Loucy (cell line): ENCODE results near the gene TPM4.

Experiments used
- H2AFZ ChIP-seq: fragments of 200-600 bp; sonication (generic); 2 replicates; pipeline ENCODE4 v1.6.0; 2016; ENCODE audit warnings: antibody characterized with exemption, mild to moderate bottlenecking, low read length, moderate library complexity
- H3F3A ChIP-seq: fragments of 200-600 bp; 2 replicates; pipeline ENCODE4 v1.6.0; 2016; ENCODE audit warnings: antibody characterized with exemption, low read depth, mild to moderate bottlenecking
- H3K27me3 ChIP-seq: fragments of 200-600 bp; sonication (generic); 2 replicates; pipeline ENCODE4 v1.6.1; 2014; ENCODE audit warnings: low read length, mild to moderate bottlenecking; ENCODE audit not compliant: insufficient read depth, poor library complexity, severe bottlenecking
- H3K36me3 ChIP-seq: fragments of 200-600 bp; sonication (generic); 2 replicates; pipeline ENCODE4 v1.6.1; 2016; ENCODE audit warnings: low read length; ENCODE audit not compliant: insufficient read depth
- H3K4me1 ChIP-seq: fragments of 200-600 bp; sonication (generic); 2 replicates; pipeline ENCODE4 v1.5.1; 2014; ENCODE audit warnings: low read length, mild to moderate bottlenecking; ENCODE audit not compliant: insufficient read depth, poor library complexity, severe bottlenecking
- H3K4me2 ChIP-seq: fragments of 200-600 bp; sonication (generic); 2 replicates; pipeline ENCODE4 v1.6.0; 2014; ENCODE audit warnings: antibody characterized with exemption, low read length, low read depth, mild to moderate bottlenecking; ENCODE audit not compliant: poor library complexity, severe bottlenecking
- H3K4me3 ChIP-seq: fragments of 200-600 bp; sonication (generic); 2 replicates; pipeline ENCODE4 v1.5.1; 2014; ENCODE audit warnings: low read length, mild to moderate bottlenecking, mixed read lengths; ENCODE audit not compliant: poor library complexity, severe bottlenecking
- H3K79me2 ChIP-seq: fragments of 200-600 bp; sonication (generic); 2 replicates; pipeline ENCODE4 v1.6.1; 2014; ENCODE audit warnings: low read length; ENCODE audit not compliant: insufficient read depth
- H3K9ac ChIP-seq: fragments of 200-600 bp; sonication (generic); 2 replicates; pipeline ENCODE4 v1.6.0; 2014; ENCODE audit warnings: mild to moderate bottlenecking, low read depth, low read length, moderate library complexity; ENCODE audit not compliant: poor library complexity, severe bottlenecking
- H3K9me2 ChIP-seq: fragments of 200-600 bp; sonication (generic); replicated peaks from 2 replicates; pipeline ENCODE4 v1.6.1; 2016; ENCODE audit warnings: low read depth, low read length, mixed read lengths
- H3K9me3 ChIP-seq: fragments of 200-600 bp; sonication (generic); 2 replicates; pipeline ENCODE4 v1.6.1; 2014; ENCODE audit warnings: mild to moderate bottlenecking, antibody characterized with exemption, low read length, low read depth; ENCODE audit not compliant: insufficient read depth
- H4K20me1 ChIP-seq: fragments of 200-600 bp; sonication (generic); 2 replicates; pipeline ENCODE4 v1.6.0; 2014; ENCODE audit warnings: antibody characterized with exemption, low read length, mild to moderate bottlenecking; ENCODE audit not compliant: insufficient read depth, poor library complexity, severe bottlenecking
- EZH2phosphoT487 ChIP-seq: fragments of 200-600 bp; IDR thresholded peaks from 2 replicates; pipeline ENCODE4 v1.6.1; 2018; ENCODE audit warnings: antibody characterized with exemption, mild to moderate bottlenecking, moderate library complexity, borderline replicate concordance
- TF ChIP-seq, protein P1 (sequence below): fragments of 200-600 bp; sonication (generic); conservative IDR thresholded peaks from 2 replicates; pipeline ENCODE4 v1.5.1; 2014; ENCODE audit warnings: mild to moderate bottlenecking, antibody characterized with exemption, low read length

Gene TPM4

DNA sequence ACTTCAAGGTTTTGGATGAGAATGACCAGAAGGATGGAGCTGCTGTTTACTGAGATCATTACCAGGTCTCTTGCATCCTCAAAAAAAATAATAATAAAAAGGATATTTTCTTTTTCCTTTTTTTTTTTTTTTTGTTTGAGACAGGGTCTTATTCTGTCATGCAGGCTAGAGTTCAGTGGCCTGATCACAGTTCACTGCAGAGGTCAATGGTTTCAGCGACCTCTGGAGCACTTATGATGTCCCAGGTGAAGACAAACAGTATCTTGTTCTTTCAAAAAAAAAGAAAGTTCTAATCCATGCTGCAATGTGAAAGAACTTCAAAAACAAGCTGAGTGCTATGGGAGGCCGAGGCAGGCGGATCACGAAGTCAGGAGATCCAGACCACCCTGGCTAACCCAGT is 30.4 kb upstream of the TPM4 start:
- TF ChIP-seq EZH2phosphoT487 = no peak
- TF ChIP-seq, protein P1, sequence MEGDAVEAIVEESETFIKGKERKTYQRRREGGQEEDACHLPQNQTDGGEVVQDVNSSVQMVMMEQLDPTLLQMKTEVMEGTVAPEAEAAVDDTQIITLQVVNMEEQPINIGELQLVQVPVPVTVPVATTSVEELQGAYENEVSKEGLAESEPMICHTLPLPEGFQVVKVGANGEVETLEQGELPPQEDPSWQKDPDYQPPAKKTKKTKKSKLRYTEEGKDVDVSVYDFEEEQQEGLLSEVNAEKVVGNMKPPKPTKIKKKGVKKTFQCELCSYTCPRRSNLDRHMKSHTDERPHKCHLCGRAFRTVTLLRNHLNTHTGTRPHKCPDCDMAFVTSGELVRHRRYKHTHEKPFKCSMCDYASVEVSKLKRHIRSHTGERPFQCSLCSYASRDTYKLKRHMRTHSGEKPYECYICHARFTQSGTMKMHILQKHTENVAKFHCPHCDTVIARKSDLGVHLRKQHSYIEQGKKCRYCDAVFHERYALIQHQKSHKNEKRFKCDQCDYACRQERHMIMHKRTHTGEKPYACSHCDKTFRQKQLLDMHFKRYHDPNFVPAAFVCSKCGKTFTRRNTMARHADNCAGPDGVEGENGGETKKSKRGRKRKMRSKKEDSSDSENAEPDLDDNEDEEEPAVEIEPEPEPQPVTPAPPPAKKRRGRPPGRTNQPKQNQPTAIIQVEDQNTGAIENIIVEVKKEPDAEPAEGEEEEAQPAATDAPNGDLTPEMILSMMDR = no peak
- no peaks in the 10 kb centered on the region for H3F3A ChIP-seq
- H3K4me1 ChIP-seq = peaks cover 4% of the 10 kb centered on the region
- no peaks in the 10 kb centered on the region for H3K9me3 ChIP-seq
- no peaks in the 10 kb centered on the region for H3K36me3 ChIP-seq
- no peak overlapping the region for H3K9ac ChIP-seq
- no peak overlapping the region for H3K4me2 ChIP-seq
- no peaks in the 10 kb centered on the region for H3K79me2 ChIP-seq
- H3K9me2 ChIP-seq = no peaks in the 10 kb centered on the region
- H3K4me3 ChIP-seq = no peak overlapping the region
- H2AFZ ChIP-seq = no peak overlapping the region
- no peaks in the 10 kb centered on the region for H3K27me3 ChIP-seq
- no peaks in the 10 kb centered on the region for H4K20me1 ChIP-seq

DNA sequence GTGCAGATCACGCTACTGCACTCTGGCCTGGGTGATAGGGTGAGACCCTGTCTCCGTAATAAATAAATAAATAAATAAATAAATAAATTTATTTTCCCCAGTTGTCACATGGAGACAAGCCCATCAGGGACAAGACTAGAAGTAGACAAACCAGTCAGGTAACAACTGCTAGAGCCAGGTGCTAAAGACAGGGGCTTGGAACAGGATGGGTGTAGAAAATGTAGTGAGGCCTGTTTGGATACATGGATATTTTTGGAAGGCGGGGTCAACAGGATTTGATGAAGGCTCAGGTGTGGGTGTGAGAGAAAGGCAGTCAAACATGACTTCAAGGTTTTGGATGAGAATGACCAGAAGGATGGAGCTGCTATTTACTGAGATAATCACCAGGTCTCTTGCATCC is 27.7 kb upstream of the TPM4 start:
- Histone ChIP-seq H3K4me3 (no peak overlapping the region), H3K9ac (no peak overlapping the region)

DNA sequence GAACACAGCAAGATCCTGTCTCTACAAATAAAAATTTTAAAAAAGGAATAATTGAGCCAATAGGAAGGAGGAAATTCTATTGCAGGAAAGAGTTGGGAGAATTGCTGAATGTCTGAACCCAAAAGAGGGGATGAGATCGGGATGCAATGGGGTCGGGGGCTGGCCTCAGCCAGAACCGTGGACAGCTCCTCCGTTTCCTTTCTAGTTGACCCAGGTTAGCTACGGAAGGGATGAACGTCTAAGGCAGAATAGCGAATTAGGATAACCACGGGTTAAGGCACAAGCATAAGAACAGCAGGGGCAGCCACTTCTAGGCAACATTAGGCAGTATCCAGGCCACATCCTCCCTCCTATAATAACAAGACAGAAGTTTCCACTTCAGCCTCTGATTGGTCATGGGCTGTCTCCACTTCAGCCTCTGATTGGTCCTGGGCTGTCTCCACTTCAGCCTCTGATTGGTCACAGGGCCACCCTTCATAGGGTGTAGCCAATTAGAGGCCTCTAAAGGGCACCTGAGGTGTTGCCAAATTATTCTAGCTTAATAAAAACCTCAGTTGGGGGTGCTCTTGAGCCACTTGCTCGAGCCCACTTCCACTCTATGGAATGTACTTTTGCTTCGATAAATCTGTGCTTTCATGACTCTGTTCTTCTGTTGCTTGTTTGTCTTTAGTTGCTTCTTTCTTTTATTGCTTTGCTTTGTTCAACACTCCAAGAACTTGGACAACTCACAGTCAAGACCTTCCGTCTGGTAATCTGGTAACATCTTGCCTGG is 24.9 kb upstream of the TPM4 start:
- H3K4me2 ChIP-seq = no peak overlapping the region
- H3K4me3 ChIP-seq = no peak overlapping the region
- H3K79me2 ChIP-seq = no peaks in the 10 kb centered on the region
- TF ChIP-seq, protein P1 = peak; percentile 50
- TF ChIP-seq EZH2phosphoT487 = no peak
- no peaks in the 10 kb centered on the region for H3K27me3 ChIP-seq
- H3K9me3 ChIP-seq = peaks cover 6% of the 10 kb centered on the region; the same call in 1 of the 2 replicates
- H3K4me1 ChIP-seq = no peaks in the 10 kb centered on the region
- H3K9ac ChIP-seq = no peak overlapping the region
- no peaks in the 10 kb centered on the region for H4K20me1 ChIP-seq
- H3F3A ChIP-seq = no peaks in the 10 kb centered on the region
- no peaks in the 10 kb centered on the region for H3K9me2 ChIP-seq
- H3K36me3 ChIP-seq = no peaks in the 10 kb centered on the region
- H2AFZ ChIP-seq = no peak overlapping the region

More for the DNA sequence above, 27.7 kb upstream of the TPM4 start:
- no peaks in the 10 kb centered on the region for H3K4me1 ChIP-seq
- no peaks in the 10 kb centered on the region for H3F3A ChIP-seq
- H3K9me2 ChIP-seq = no peaks in the 10 kb centered on the region
- no peak overlapping the region for H2AFZ ChIP-seq
- no peaks in the 10 kb centered on the region for H3K9me3 ChIP-seq
- TF ChIP-seq EZH2phosphoT487 = no peak
- TF ChIP-seq, protein P1 = no peak
- H3K4me2 ChIP-seq = no peak overlapping the region
- no peaks in the 10 kb centered on the region for H3K36me3 ChIP-seq
- H3K27me3 ChIP-seq = no peaks in the 10 kb centered on the region
- no peaks in the 10 kb centered on the region for H4K20me1 ChIP-seq
- H3K79me2 ChIP-seq = no peaks in the 10 kb centered on the region
